ENCODE data around the gene SERPINE3. TPM values are rescaled to one million over a fixed set of nuclear protein-coding genes. Genes with fewer than 3 reads are reported as not detected.

SERPINE3 gene
- total RNA-seq, 4 donors from 2014 or later = not detected

GRCh38 chr13:51364404-51365008 is 25.0 kb downstream of the SERPINE3 start:
- no peak overlapping the region for H3K27ac ChIP-seq (replicated peaks in 1 of 4)
- 85% methylated on average over 3 of the region's 3 CpGs for WGBS
- H3K4me3 ChIP-seq = no peak overlapping the region
- no peak for TF ChIP-seq EP300 (IDR thresholded peaks at IDR 0.05)
- TF ChIP-seq CTCF (IDR thresholded peaks at IDR 0.05) = no peak
- TF ChIP-seq POLR2A (IDR thresholded peaks at IDR 0.05; ENCODE audit: low read depth) = no peak
- H3K27me3 ChIP-seq = no peaks in the 10 kb centered on the region
- no peaks in the 10 kb centered on the region for H3K4me1 ChIP-seq
- H3K9me3 ChIP-seq = no peaks in the 10 kb centered on the region
- no peak for DNase-seq (ENCODE audit: extremely low spot score)
- H3K36me3 ChIP-seq = peaks cover 0 to 78% (median 37%) of the 10 kb centered on the region in 4 donors
- intact Hi-C loops (cut with DNase I) = no loop called here

GRCh38 chr13:51370116-51370515 is 30.6 kb downstream of the SERPINE3 start:
- TF ChIP-seq EP300 (IDR thresholded peaks at IDR 0.05) (no peak), CTCF (IDR thresholded peaks at IDR 0.05) (no peak), POLR2A (IDR thresholded peaks at IDR 0.05; ENCODE audit: low read depth) (no peak), POLR2AphosphoS5 (IDR thresholded peaks at IDR 0.05) (no peak)
- H3K4me3 ChIP-seq = no peak overlapping the region
- H3K36me3 ChIP-seq = peaks cover 5 to 89% (median 65%) of the 10 kb centered on the region in 4 donors
- DNase-seq (ENCODE audit: extremely low spot score) = no peak
- H3K9me3 ChIP-seq = no peaks in the 10 kb centered on the region
- no peaks in the 10 kb centered on the region for H3K27me3 ChIP-seq
- no peak overlapping the region for H3K27ac ChIP-seq (replicated peaks in 1 of 4)
- 97% methylated on average over 2 of the region's 2 CpGs for WGBS
- H3K4me1 ChIP-seq = peaks cover 0 to 9% (median 0%) of the 10 kb centered on the region in 4 donors
- intact Hi-C loops (cut with DNase I) = no loop called here

GRCh38 chr13:51370811-51371210 is 31.3 kb downstream of the SERPINE3 start:
- Histone ChIP-seq H3K36me3 (peaks cover 9 to 89% (median 67%) of the 10 kb centered on the region in 4 donors), H3K4me1 (peaks cover 0 to 9% (median 0%) of the 10 kb centered on the region in 4 donors), H3K27ac (replicated peaks in 1 of 4) (no peak overlapping the region), H3K27me3 (no peaks in the 10 kb centered on the region), H3K4me3 (no peak overlapping the region), H3K9me3 (no peaks in the 10 kb centered on the region)
- intact Hi-C loops (cut with DNase I) = no loop called here
- WGBS = 89% methylated on average over 2 of the region's 2 CpGs
- no peak for DNase-seq (ENCODE audit: extremely low spot score)
- TF ChIP-seq CTCF (IDR thresholded peaks at IDR 0.05) (no peak), POLR2AphosphoS5 (IDR thresholded peaks at IDR 0.05) (no peak), EP300 (IDR thresholded peaks at IDR 0.05) (no peak), POLR2A (IDR thresholded peaks at IDR 0.05; ENCODE audit: low read depth) (no peak)

- Histone ChIP-seq H3K4me1 (peaks cover 0 to 9% (median 0%) of the 10 kb centered on the region in 4 donors), H3K4me3 (no peak overlapping the region), H3K27ac (replicated peaks in 1 of 4) (no peak overlapping the region), H3K9me3 (no peaks in the 10 kb centered on the region), H3K27me3 (no peaks in the 10 kb centered on the region), H3K36me3 (peaks cover 14 to 88% (median 64%) of the 10 kb centered on the region in 4 donors)
- TF ChIP-seq CTCF (IDR thresholded peaks at IDR 0.05) (no peak), POLR2A (IDR thresholded peaks at IDR 0.05; ENCODE audit: low read depth) (no peak), POLR2AphosphoS5 (IDR thresholded peaks at IDR 0.05) (no peak), EP300 (IDR thresholded peaks at IDR 0.05) (no peak)
- intact Hi-C loops (cut with DNase I) = no loop called here
- DNase-seq (ENCODE audit: extremely low spot score) = no peak
- 88% methylated on average over 6 of the region's 6 CpGs for WGBS
Observed at GRCh38 chr13:51371768-51372399, 32.4 kb downstream of the SERPINE3 start.

All from esophagus muscularis mucosa (tissue), 4 donors.